Spleen (tissue), 11 donors: ENCODE results near the gene ASL. TPM values are rescaled to one million over a fixed set of nuclear protein-coding genes. Genes with fewer than 3 reads are reported as not detected.
"Not testable (repeated sequence)": the region's sequence is repeated elsewhere in the genome, so short reads cannot be mapped to it uniquely, and the experiment has no call there.

Experiments
- DNase-seq: peaks from one replicate; pipeline ENCODE4 v3.0.0-alpha.2; 2020
- H3K27ac ChIP-seq, 8 donors: fragments of 200-600 bp; sonication (generic) in 7 of 8; 1 replicate in 4 of 8; 2 replicates in 4 of 8; pipeline versions ENCODE4 v1.5.0 to v1.8.0; 2016 to 2021; ENCODE audit warnings: inconsistent platforms in 4 of 8, mild to moderate bottlenecking in 4 of 8, moderate library complexity in 1 of 8
- H3K27me3 ChIP-seq, 7 donors: fragments of 200-600 bp; sonication (generic) in 6 of 7; replicated peaks in 1 of 7; 1 replicate in 4 of 7; 2 replicates in 3 of 7; pipeline versions ENCODE4 v1.5.0 to v1.8.0; 2016 to 2021; ENCODE audit warnings: inconsistent platforms in 3 of 7, mild to moderate bottlenecking in 1 of 7
- H3K36me3 ChIP-seq, 6 donors: fragments of 200-600 bp; sonication (generic) in 5 of 6; 1 replicate in 4 of 6; 2 replicates in 2 of 6; pipeline versions ENCODE4 v1.5.0 to v1.8.0; 2016 to 2021; ENCODE audit warnings: inconsistent platforms in 2 of 6
- H3K4me1 ChIP-seq, 6 donors: fragments of 200-600 bp; sonication (generic) in 5 of 6; 1 replicate in 3 of 6; 2 replicates in 3 of 6; pipeline versions ENCODE4 v1.5.0 to v1.8.0; 2016 to 2021; ENCODE audit warnings: inconsistent platforms in 3 of 6
- H3K4me3 ChIP-seq, 8 donors: fragments of 200-600 bp; sonication (generic) in 7 of 8; 1 replicate in 4 of 8; 2 replicates in 4 of 8; pipeline versions ENCODE4 v1.5.0 to v1.8.0; 2016 to 2021; ENCODE audit warnings: inconsistent platforms in 4 of 8, mild to moderate bottlenecking in 4 of 8, moderate library complexity in 2 of 8
- H3K9me3 ChIP-seq, 8 donors: fragments of 200-600 bp; sonication (generic) in 7 of 8; 1 replicate in 4 of 8; 2 replicates in 4 of 8; pipeline versions ENCODE4 v1.5.0 to v1.8.0; 2016 to 2021; ENCODE audit warnings: inconsistent platforms in 4 of 8
- CTCF ChIP-seq, 11 experiments: fragments of 200-600 bp in 7 of 11; fragments of 450-650 bp in 4 of 11; sonication (generic) in 4 of 11; IDR thresholded peaks in 8 of 11; conservative IDR thresholded peaks in 3 of 11; 1 replicate in 7 of 11; 2 replicates in 4 of 11; pipeline versions ENCODE4 v1.4.0 to v1.8.0; 2016 to 2021; ENCODE audit warnings: antibody characterized with exemption in 11 of 11, inconsistent platforms in 4 of 11, mild to moderate bottlenecking in 1 of 11
- POLR2A ChIP-seq, 3 donors: fragments of 450-650 bp; IDR thresholded peaks; one replicate each; pipeline ENCODE4 v1.5.1; 2017; ENCODE audit warnings: antibody characterized with exemption in 3 of 3, mild to moderate bottlenecking in 1 of 3
- POLR2AphosphoS5 ChIP-seq, 3 donors: sonication (generic); formaldehyde crosslinking; IDR thresholded peaks; one replicate each; pipeline ENCODE4 v1.5.1; 2017; ENCODE audit warnings: antibody characterized with exemption in 3 of 3
- WGBS, 5 donors: extraction: QIAGEN DNeasy Blood & Tissue Kit in 3 of 5; methylation state at CpG; one replicate each; pipeline versions ENCODE4 v1.1.5 to v1.1.7; 2013 to 2018; 5-methylcytosine and 5-hydroxymethylcytosine counted together
- intact Hi-C: fragments of 100-400 bp; cut with DNase I; formaldehyde crosslinking; loops from one replicate; pipeline ENCODE4 v1.15.0; 2023; ENCODE audit warnings: low total_unique reads
- polyA plus RNA-seq, 3 donors: library from polyadenylated mRNA; stranded (reverse); fragments of 200-250 nt; gene quantifications; one replicate each; pipeline ENCODE4 v1.2.1, GENCODE V29; 2013
- total RNA-seq, 7 donors: library from RNA; depleted of rRNA in 3 of 7; stranded (reverse); fragments of >200 nt in 3 of 7; fragmentation: NEBNext Ultra II Directional in 4 of 7; extraction: Animal tissue kit (Norgen Biotek cat#: 25700) in 4 of 7; gene quantifications; one replicate each; pipeline versions ENCODE4 v1.1.0 to v1.2.1, GENCODE V29; 2016 to 2021
- donor health status: healthy with polysubstance abuse.
- donor health status: DM: no; HTN: no; CAD: no; lungs with moderate emphysema.
- donor health status: DM: no; HTN: no; CAD: no.
- donor health status: Bipolar disorder and iron deficiency.
- donor health status: healthy.
- donor health status: DM: no; HTN: no; CAD: no.
- donor health status: DM: yes; HTN: yes; CAD: no.

The ASL gene
- total and polyA plus RNA-seq, 10 donors = 24.6 to 56.4 (median 40.1) TPM

GRCh38 chr7:66110856-66111255 is 35.2 kb downstream of the ASL start:
- WGBS, 5 donors = 71 to 84% (median 80%) methylated on average over 9 of the region's 9 CpGs
- Histone ChIP-seq H3K36me3 (peaks cover 0 to under 1% (median 0%) of the 10 kb centered on the region in 6 donors), H3K4me3 (no peak overlapping the region), H3K9me3 (no peaks in the 10 kb centered on the region), H3K27me3 (no peaks in the 10 kb centered on the region), H3K27ac (no peak overlapping the region), H3K4me1 (peaks cover 10 to 17% (median 14%) of the 10 kb centered on the region in 6 donors)
- no peak for DNase-seq
- intact Hi-C loops = no loop called here
- no peak for TF ChIP-seq POLR2AphosphoS5 (IDR thresholded peaks at IDR 0.05)
- TF ChIP-seq CTCF (IDR thresholded peaks at IDR 0.05 in 8 of 11, conservative IDR thresholded peaks at IDR 0.05 in 3 of 11) = no peak
- no peak for TF ChIP-seq POLR2A (IDR thresholded peaks at IDR 0.05)

DNA sequence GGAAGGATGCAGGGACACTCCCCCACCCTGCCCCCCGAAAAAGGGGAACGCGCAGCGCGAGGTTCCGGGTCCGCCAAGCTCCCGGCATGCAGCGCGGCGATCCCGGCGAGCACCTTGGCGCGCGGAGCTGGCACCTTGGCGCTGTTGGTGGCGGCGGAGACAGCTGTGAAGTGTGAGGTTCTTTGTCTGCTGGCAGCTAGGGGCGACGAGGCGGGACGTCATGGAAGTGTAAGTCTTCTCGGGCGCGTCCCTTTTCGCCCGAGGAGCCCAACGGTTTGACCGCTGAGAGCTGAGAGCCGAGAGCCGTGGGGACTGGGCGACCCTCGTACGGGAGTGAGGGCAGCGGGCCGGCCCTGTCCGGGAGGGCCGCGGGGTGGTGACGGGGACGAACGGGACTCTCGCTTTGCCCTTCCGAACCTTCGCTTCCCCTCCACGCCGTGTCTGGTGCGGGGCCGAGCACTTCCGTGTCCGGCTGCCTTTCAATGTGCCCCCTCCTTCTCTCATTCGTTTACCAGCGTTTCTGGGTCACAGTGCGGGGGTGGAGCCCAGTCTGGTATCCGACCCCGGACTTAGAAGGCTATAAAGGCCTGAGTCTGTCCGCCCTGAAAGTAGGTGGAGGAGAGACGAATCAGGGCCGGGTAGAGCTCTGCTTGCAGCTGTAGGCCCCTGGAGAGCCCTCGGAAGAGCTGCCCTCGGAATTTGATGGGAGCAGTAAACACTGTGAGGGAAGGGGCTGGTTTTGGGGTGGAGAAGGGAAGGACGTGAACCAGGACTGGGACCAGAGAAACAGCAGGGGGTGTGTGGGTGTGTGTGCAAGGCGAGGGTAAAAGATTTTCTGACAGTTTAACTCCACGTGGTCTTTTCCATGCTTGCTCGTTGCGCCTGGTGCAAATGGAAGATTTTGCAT is 39.4 kb downstream of the ASL start, which contains the start of gene CRCP:
CRCP (plus strand) TSS at position 105 of the 907 bp plus-strand sequence; CDS start at position 221, 116 bp downstream.
- H3K9me3 ChIP-seq = no peaks in the 10 kb centered on the region
- peaks cover 0 to 19% (median 0%) of the 10 kb centered on the region in 6 donors for H3K36me3 ChIP-seq
- H3K4me3 ChIP-seq = peak within 1 kb of the TSS; percentile 61 to 98 (median 82)
- TF ChIP-seq POLR2AphosphoS5 (IDR thresholded peaks at IDR 0.05) = peak; percentile 93 to 97 (median 94)
- peak in 7 of 11 experiments; percentile 4 to 24 (median 17) for TF ChIP-seq CTCF (IDR thresholded peaks at IDR 0.05 in 8 of 11, conservative IDR thresholded peaks at IDR 0.05 in 3 of 11)
- peak in 2 of 3 donors; percentile 38 to 39 for TF ChIP-seq POLR2A (IDR thresholded peaks at IDR 0.05)
- H3K27ac ChIP-seq = peak within 1 kb of the TSS; percentile 92 to 99 (median 98)
- H3K27me3 ChIP-seq = no peaks in the 10 kb centered on the region
- peaks cover 33 to 58% (median 56%) of the 10 kb centered on the region in 6 donors for H3K4me1 ChIP-seq
- 0 to 1% (median 0%) methylated on average over 61 to 67 of the region's 67 CpGs for WGBS, 5 donors
- peak; percentile 98 for DNase-seq
- intact Hi-C loops = no loop called here

DNA sequence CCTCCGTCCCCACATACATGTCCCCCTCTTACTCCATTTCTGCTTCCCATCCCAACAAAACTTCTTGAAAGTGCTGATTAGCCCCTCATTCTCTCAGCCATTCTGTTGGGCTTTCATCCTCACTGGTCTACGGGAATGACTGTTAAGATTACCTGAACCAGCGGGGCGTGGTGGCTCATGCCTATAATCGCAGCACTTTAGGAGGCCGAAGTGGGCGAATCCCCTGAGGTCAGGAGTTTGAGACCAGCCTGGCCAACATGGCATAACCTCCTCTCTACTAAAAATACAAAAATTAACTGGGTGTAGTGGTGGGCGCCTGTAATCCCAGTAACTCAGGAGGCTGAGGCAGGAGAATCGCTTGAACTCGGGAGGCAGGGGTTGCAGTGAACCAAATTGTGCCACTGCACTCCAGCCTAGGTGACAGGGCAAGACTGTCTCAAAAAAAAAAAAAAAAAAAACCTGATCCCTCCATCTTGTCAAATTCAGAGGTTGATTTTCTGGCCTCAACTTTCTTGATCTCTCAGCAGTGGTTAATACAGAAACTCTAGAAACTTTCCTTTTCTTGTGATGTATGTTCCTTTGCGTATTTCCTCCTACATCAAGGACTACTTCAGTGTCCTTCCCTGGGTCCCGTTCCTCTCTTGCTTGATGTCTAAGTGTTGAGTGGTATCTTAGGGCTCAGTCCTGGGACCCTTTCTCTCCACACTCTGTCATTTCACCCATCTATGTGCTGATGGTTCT is 41.2 kb downstream of the ASL start:
- DNase-seq, H3K27me3 ChIP-seq, intact Hi-C loops, H3K4me3 ChIP-seq, H3K9me3 ChIP-seq: not testable (repeated sequence)
- Histone ChIP-seq H3K27ac (peak overlapping the region in 2 of 8 donors; percentile 38 to 77), H3K36me3 (peaks cover 0 to 29% (median 4%) of the 10 kb centered on the region in 6 donors), H3K4me1 (peaks cover 35 to 74% (median 69%) of the 10 kb centered on the region in 6 donors)
- WGBS, 5 donors = 80 to 93% (median 91%) methylated on average over 12 of the region's 12 CpGs

DNA sequence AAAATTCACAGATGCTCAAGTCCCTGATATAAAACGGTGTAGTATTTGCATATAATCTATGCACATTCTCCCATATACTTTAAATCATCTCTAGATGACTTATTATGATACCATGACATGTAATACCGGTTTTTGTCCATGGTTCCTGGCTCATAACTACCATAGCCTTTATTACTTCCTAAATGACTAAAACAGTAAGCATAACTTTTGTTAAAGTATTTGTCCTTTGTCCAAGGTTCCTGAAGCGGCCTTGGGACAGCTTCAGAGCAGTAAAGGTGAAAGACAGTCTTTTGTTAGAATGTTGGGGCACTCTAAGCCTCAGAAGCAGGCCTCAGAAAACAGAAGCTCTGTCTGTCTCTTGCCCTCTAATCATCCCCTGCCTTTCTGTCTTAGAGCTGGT is 43.0 kb downstream of the ASL start:
- H3K27me3 ChIP-seq = no peaks in the 10 kb centered on the region
- peaks cover 0 to 30% (median 4%) of the 10 kb centered on the region in 6 donors for H3K36me3 ChIP-seq
- no peak overlapping the region for H3K4me3 ChIP-seq
- no peak for DNase-seq
- 45 to 66% (median 59%) methylated on average over 3 of the region's 3 CpGs for WGBS, 5 donors
- intact Hi-C loops = no loop called here
- TF ChIP-seq CTCF (IDR thresholded peaks at IDR 0.05 in 8 of 11, conservative IDR thresholded peaks at IDR 0.05 in 3 of 11) = no peak
- no peak for TF ChIP-seq POLR2AphosphoS5 (IDR thresholded peaks at IDR 0.05)
- no peak for TF ChIP-seq POLR2A (IDR thresholded peaks at IDR 0.05)
- H3K9me3 ChIP-seq = no peaks in the 10 kb centered on the region
- peak overlapping the region in 6 of 8 donors; percentile 35 to 77 (median 67) for H3K27ac ChIP-seq
- peaks cover 35 to 91% (median 76%) of the 10 kb centered on the region in 6 donors for H3K4me1 ChIP-seq
